HG02678 (cell line): ENCODE measurements around the gene BMI1.

Source experiments
- ATAC-seq: cut with Tn5 transposase; IDR thresholded peaks from one replicate; pipeline ENCODE4 v1.9.1; 2021; ENCODE audit warnings: mild to moderate bottlenecking, moderate library complexity; ENCODE audit not compliant: unreplicated experiment

The BMI1 gene

DNA sequence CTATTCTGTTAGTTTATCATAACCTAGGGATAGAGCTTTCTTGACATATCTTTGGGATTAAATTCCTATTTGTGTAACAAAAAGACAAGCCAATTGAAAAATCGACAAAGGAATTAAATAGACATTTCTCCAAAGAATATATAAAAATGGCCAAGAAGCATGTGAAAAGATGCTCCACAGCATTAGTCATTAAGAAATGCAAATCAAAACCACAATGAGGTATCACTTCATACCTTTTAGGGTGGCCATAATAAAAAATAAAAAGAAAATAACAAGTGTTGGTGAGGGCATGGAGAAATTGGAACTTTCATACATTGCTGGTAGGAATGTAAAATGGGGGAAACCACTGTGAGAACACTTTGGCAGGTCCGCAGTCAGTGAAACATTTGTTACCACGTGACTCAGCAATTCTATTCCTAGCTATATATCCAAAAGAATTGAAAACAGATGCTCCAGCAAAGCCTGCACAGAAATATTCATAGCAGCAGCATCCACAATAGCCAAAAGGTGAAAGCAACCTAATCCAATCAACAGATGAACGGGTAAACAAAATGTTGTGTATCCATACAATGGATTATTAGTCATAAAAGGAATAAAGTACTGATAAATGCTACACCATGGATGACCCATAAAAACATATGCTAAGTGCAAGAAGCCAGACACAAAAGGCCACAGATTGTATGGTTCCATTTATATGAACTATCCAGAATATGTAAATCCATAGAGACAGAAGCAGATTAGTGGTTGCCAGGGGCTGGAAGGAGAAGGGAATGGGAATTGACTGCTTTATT lies 44.9 kb downstream of the BMI1 start:
- no peak for ATAC-seq

DNA sequence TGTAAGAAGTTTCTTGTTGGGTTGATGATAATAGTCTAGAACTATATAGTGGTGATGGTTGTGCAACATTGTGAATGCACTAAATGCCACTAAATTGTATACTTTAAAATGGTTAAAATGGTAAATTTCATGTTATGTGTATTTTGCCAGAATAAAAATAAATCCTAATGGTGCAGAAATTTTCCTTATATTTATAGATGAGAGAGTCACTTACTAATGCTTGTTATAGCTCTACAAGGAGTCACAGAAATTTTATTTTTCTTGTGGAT lies 45.5 kb downstream of the BMI1 start:
- ATAC-seq: no peak

DNA sequence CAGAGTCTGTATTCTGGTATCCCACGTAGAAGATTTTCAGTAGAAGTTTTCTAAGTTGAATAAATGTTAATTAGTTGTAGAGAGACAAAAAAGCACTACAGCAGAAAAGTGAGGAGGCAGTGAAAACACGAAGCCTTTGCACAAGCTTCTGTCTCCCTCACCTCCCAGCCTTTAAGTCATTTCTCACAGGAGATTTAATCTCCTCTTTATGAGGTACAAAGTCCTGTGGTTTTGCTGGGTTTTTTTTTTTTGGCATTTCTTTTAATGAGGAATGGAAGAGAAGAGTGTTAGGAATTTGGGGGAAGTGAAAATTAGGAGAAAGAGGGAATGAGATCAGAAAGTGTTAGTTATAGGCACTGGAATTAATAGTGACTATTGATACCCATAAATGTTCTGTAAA lies 45.9 kb downstream of the BMI1 start:
- ATAC-seq: no peak

DNA sequence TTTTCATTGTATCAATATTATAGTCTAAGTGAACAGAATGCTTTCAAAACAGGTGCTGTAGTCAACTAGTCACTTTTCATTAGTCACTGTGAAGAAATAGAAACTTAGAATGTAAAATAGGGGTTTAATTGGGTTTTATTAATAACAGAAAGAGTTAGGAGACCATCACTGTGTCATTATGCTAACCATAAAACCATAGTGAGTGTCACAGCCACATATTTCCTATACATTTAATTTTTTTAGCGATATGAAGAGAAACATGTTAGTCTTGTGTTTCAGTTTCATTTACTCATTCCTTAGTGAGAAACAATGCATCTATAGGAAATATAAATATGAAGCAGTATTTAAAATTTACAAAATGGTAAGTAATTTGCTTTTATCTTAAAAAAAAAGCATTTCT lies 46.6 kb downstream of the BMI1 start:
- no peak for ATAC-seq

DNA sequence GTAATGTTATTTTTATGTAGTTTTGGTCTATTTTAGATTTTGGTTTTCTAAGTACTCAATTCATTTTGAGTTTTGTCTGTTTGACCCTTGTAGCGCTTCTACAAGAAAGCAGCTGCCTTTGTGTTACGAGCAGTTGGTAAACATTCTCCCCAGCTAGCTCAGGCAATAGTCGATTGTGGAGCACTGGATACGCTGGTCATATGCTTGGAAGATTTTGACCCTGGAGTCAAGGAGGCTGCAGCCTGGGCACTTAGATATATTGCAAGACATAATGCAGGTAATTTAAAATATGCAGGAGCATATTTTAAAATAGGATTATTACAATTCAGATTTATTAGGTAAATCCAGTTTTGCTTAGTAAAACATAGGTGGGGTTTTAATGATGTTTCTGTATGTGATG lies 47.5 kb downstream of the BMI1 start:
- no peak for ATAC-seq

DNA sequence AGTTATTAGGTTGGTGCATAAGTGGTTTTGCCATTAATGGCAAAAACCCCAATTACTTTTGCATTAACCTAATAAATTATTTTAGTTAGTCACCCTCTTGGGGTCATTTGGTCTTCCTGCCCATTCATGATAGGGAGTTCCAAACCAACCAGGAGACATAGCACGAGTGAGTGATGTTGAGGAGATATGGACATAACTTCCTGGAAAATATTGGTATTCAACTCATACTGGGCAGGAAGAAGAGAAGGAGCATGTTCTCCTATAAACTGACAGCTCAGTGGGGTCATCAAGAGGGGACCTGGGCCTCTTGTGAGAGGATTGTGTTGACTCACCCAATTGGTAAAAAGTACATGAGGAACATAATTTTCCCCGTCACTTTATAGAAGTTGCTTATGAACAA lies 48.1 kb downstream of the BMI1 start:
- ATAC-seq: no peak

DNA sequence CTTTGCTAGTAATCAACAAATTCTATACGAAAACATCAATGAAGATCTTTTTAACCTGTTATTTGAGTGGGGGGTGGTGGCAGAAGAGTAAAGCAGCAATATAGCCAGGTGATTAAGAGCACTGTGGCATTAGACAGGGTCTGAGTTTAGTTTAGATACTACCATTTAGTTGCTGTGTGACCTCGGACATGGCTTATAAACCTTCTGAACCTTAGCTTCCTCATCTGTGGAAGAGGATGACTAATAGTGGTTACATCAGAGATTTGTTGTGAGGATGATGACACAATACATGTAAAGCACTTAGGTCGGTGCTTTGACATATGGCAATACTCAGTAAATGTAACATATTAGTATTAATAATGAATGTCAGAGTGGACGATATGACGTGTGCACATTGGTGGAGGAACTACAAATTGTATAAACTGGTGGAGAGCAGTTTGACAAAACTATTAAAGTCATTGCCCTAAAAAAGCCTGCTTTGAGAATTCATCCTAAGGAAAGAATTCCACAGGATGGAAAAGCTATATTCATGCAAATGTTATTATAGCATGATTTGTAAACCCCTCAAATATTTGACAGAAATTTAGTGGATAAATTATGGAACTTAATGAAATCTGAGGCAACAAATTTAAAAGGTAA lies 48.7 kb downstream of the BMI1 start:
- no peak for ATAC-seq

DNA sequence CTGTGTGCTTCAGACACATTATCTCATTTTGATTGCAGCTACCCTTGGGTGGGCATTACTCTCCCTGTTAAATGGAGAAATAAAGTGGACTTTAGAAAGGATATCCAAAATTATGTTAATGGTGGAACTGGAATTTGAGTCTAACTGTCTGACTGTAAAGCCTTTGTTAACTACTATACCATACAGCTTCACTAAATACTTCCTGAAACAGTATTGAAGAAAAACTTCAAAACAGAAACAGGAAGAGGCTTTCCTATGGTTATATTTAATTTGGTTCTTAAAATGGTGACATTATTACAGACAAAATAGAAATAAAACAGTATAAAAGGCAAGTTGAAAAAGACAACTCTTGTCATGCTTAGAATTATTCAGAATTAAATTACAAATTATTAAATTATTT lies 49.4 kb downstream of the BMI1 start:
- ATAC-seq: no peak

DNA sequence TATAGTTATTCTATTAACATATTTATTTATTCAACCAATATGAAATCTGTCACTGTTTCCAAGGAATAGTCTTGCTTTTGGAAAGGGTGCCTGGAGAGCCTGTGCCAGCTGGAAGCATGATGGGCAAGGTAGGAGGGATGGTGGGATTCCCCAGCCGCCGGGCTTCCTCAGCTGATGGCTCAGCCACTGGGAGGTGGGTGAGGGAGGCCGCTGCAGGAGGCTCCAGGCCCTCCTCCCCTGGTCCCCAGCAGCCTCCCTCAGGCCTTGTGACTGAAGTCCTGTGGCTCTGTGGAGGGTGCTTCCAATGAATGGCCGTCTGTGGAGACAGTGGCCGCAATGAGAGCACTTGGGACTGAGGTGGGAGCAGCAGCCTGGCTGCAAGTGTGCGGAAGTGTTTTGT lies 51.4 kb downstream of the BMI1 start:
- no peak for ATAC-seq

DNA sequence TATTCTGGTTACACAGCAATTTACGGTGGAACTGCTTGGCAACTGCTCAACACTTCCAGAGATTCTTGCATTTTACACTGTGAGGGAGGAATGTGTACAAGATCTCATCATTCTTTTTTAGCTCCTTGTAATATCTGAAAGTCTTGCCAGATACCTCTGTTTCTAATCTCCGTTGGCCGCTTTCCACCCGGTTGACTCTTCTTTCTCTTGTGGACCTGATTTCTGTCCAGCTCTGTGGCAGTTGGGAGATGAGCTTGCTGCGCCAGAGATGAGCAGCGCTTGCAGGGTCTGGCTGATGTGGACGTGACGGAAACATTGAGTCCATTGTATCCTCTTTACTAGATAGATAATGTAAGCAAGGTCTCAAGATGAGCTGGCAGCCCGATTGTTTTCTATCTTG lies 52.0 kb downstream of the BMI1 start:
- no peak for ATAC-seq

DNA sequence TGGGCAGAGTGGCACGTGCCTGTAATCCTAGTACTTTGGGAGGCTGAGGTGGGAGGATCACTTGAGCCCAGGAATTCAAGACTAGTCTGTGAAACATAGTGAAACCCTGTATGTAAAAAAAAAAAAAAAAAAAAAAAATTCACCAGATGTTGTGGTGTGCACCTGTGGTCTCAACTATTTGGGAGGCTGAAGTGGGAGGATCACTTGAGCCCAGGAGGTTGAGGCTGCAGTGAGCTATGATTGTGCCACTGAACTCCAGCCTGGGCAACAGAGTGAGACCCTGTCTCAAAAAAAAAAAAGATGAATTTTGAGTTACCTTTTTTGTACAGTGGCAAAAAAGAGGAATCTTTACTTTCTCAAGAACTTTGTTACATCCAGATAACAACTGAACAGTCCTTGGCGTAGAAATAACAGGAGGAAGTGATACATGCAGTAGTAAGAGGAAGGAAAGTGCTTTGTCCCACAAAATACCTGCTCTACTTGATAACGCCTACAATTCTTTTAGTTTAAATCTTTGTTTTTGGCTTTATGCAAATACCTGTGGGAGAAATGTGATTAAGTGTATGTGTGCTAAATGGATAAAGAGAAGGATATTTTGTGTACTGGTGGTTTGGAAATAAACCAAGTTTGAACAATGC lies 53.7 kb downstream of the BMI1 start:
- ATAC-seq: no peak

DNA sequence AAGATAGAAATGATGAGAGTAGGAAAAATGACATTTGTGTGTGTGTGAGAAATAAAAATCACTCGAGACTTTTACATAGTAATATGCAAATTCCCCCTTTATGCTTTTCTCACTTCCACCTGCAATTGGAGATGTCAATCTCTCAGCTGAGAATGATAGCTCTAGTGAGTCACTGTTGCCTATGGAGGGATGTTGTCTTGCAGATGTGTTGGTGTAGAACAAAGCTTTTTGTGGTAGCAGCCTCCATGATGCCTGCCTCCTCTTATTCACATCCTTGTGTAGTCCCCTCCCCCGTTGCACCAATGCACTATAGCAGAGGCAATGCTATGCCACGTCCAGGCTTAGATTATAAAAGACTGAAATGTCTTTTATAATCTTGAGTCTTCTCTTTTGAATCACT lies 58.2 kb downstream of the BMI1 start:
- ATAC-seq: peak; percentile 47
